Activated naive CD8-positive, alpha-beta T cell treated with anti-CD3 and anti-CD28 coated beads, Interleukin-2, amount 50 U/mL, for 24 hours (primary cell): ENCODE results near the gene GGA3.
A peak's percentile ranks its signal among the peaks of the same experiment; 100 is the strongest.
"Not testable (repeated sequence)": the region's sequence is repeated elsewhere in the genome, so short reads cannot be mapped to it uniquely, and the experiment has no call there.

Experiments used
- ATAC-seq: fragments of 150-1000 bp; cut with Tn5 transposase; one replicate; pipeline ENCODE4 v1.10.0; 2021
- DNase-seq: peaks from one replicate; pipeline ENCODE4 v3.0.0; 2021
- H3K27ac Mint-ChIP-seq: one replicate; pipeline ENCODE4 v1.8.0; 2021; ENCODE audit warnings: mild to moderate bottlenecking, mixed read lengths
- H3K27me3 Mint-ChIP-seq: one replicate; pipeline ENCODE4 v1.8.0; 2021; ENCODE audit warnings: mixed read lengths
- H3K36me3 Mint-ChIP-seq: one replicate; pipeline ENCODE4 v1.8.0; 2021; ENCODE audit warnings: low read depth, mixed read lengths
- H3K4me1 Mint-ChIP-seq: one replicate; pipeline ENCODE4 v1.8.0; 2021; ENCODE audit warnings: mixed read lengths
- H3K4me3 Mint-ChIP-seq: one replicate; pipeline ENCODE4 v1.8.0; 2021; ENCODE audit warnings: mild to moderate bottlenecking, moderate library complexity, mixed read lengths
- H3K9me3 Mint-ChIP-seq: one replicate; pipeline ENCODE4 v1.8.0; 2021; ENCODE audit warnings: mixed read lengths

Gene GGA3

GRCh38 chr17:75266316-75267152 is 5.1 kb upstream of the GGA3 start:
- H3K4me1 Mint-ChIP-seq, result peaks cover 21% of the 10 kb centered on the region
- no peak overlapping the region for H3K4me3 Mint-ChIP-seq
- no peak for DNase-seq
- H3K9me3 Mint-ChIP-seq, result no peaks in the 10 kb centered on the region
- no peaks in the 10 kb centered on the region for H3K27me3 Mint-ChIP-seq
- peak overlapping the region; percentile 41 for H3K27ac Mint-ChIP-seq
- H3K36me3 Mint-ChIP-seq, result peaks cover 40% of the 10 kb centered on the region
- no peak for ATAC-seq

- no peaks in the 10 kb centered on the region for H3K9me3 Mint-ChIP-seq
- peaks cover 42% of the 10 kb centered on the region for H3K36me3 Mint-ChIP-seq
- H3K4me3 Mint-ChIP-seq, result no peak overlapping the region
- no peaks in the 10 kb centered on the region for H3K27me3 Mint-ChIP-seq
- ATAC-seq, result no peak
- peaks cover 23% of the 10 kb centered on the region for H3K4me1 Mint-ChIP-seq
- H3K27ac Mint-ChIP-seq, result no peak overlapping the region
- DNase-seq, result no peak
Observed at GRCh38 chr17:75265614-75266315, 4.4 kb upstream of the GGA3 start.

- Mint-ChIP-seq H3K27ac (peak overlapping the region; percentile 100), H3K4me1 (peaks cover 37% of the 10 kb centered on the region), H3K4me3 (peak overlapping the region; percentile 98), H3K36me3 (peaks cover 48% of the 10 kb centered on the region), H3K9me3 (no peaks in the 10 kb centered on the region), H3K27me3 (no peaks in the 10 kb centered on the region)
- DNase-seq, result no peak
- no peak for ATAC-seq
Observed at GRCh38 chr17:75263055-75263454, 1.6 kb upstream of the GGA3 start.

DNA sequence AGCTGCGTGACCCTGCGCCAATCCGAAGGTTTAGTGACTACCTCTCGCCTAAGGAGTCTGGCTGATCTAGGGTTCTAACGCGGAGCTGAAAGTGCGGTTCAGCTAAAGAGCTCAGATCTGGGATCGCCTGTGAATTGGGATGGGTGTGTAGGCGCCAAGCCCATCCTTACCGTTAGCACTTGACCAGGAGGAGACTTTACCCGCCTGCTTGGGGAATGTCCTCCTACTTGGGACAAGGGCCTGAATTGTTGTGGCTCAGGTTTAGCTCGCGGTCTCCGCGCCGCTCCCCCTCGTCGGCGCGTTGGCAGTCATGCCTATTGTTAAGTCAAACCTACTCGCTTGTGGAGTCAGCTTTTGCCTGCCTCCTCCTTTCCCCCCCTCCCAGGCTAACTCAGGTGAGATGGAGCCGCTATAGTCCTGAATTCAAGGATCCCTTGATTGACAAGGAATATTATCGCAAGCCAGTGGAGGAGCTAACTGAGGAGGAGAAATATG is 753 bp upstream of the GGA3 start:
- ATAC-seq (no peak), DNase-seq (no peak)
- peak overlapping the region; percentile 100 for H3K27ac Mint-ChIP-seq
- H3K27me3 Mint-ChIP-seq, result no peaks in the 10 kb centered on the region
- peak overlapping the region; percentile 98 for H3K4me3 Mint-ChIP-seq
- H3K36me3 Mint-ChIP-seq, result peaks cover 48% of the 10 kb centered on the region
- H3K9me3 Mint-ChIP-seq, result no peaks in the 10 kb centered on the region
- H3K4me1 Mint-ChIP-seq, result peaks cover 46% of the 10 kb centered on the region

GRCh38 chr17:75260641-75261335 is 618 bp downstream of the GGA3 start:
- no peaks in the 10 kb centered on the region for H3K9me3 Mint-ChIP-seq
- DNase-seq (no peak), ATAC-seq (peak; percentile 83)
- peak overlapping the region; percentile 98 for H3K4me3 Mint-ChIP-seq
- peaks cover 42% of the 10 kb centered on the region for H3K36me3 Mint-ChIP-seq
- H3K4me1 Mint-ChIP-seq, result peaks cover 60% of the 10 kb centered on the region
- no peaks in the 10 kb centered on the region for H3K27me3 Mint-ChIP-seq
- H3K27ac Mint-ChIP-seq, result peak overlapping the region; percentile 100

DNA sequence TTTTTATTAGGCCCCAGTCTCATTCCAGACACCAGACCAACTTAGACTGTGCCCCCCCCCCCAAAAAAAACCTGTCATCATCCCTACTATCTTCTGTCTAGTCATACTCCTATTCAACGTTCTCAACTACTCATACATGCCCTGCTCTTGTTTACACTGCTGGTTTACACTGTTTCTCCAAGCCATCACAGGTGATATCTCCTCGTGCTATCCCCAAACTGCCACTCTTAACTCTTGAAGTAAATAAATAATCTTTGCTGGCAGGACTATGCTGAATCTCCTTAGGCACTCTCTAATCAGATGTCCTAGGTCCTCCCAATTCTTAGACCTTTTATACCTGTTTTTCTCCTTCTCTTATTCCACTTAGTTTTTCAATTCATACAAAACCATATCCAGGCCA is 4.2 kb downstream of the GGA3 start:
- H3K27me3 Mint-ChIP-seq, DNase-seq, ATAC-seq, H3K4me3 Mint-ChIP-seq, H3K9me3 Mint-ChIP-seq: not testable (repeated sequence)
- H3K36me3 Mint-ChIP-seq, result peaks cover 15% of the 10 kb centered on the region
- H3K4me1 Mint-ChIP-seq, result peaks cover 72% of the 10 kb centered on the region
- H3K27ac Mint-ChIP-seq, result peak overlapping the region; percentile 30

- ATAC-seq, DNase-seq, H3K27me3 Mint-ChIP-seq, H3K9me3 Mint-ChIP-seq: not testable (repeated sequence)
- peaks cover 13% of the 10 kb centered on the region for H3K36me3 Mint-ChIP-seq
- peaks cover 82% of the 10 kb centered on the region for H3K4me1 Mint-ChIP-seq
- peak overlapping the region; percentile 62 for H3K27ac Mint-ChIP-seq
- peak overlapping the region; percentile 30 for H3K4me3 Mint-ChIP-seq
Observed at GRCh38 chr17:75255954-75256698, 5.3 kb downstream of the GGA3 start.

DNA sequence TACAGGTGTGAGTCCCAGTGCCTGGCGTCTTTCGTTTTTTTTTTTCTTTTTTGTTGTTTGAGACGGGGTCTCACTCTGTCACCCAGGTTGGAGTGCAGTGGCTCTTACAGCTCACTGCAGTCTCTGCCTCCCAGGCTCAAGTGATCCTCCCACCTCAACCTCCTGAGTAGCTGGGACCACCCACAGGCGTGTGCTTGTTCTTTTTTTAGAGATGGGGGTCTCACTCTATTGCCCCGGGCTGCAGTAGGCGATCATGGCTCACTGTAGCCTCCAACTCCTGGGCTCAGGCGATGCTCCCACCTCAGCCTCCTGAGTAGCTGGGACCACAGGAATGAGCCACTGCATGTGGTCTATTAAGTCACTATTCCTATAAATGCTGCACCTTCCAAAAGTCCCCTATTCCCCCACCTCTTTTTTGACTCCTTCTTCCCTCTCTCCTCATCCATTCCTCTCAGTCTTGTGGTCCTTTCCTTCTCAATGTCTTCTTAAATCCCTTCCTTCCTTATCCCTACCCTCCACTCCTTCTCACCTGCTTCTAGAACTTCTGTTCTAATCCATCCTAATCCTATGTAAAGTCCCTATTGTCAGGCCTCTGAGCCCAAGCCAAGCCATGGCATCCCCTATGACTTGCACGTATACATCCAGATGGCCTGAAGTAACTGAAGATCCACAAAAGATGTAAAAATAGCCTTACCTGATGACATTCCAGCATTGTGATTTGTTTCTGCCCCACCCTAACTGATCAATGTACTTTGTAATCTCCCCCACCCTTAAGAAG is 9.2 kb downstream of the GGA3 start:
- H3K36me3 Mint-ChIP-seq, result peaks cover 9% of the 10 kb centered on the region
- no peak overlapping the region for H3K4me3 Mint-ChIP-seq
- H3K27ac Mint-ChIP-seq, result peak overlapping the region; percentile 97
- ATAC-seq, result no peak
- no peaks in the 10 kb centered on the region for H3K9me3 Mint-ChIP-seq
- DNase-seq, result no peak
- H3K4me1 Mint-ChIP-seq, result peaks cover 82% of the 10 kb centered on the region
- H3K27me3 Mint-ChIP-seq, result no peaks in the 10 kb centered on the region

DNA sequence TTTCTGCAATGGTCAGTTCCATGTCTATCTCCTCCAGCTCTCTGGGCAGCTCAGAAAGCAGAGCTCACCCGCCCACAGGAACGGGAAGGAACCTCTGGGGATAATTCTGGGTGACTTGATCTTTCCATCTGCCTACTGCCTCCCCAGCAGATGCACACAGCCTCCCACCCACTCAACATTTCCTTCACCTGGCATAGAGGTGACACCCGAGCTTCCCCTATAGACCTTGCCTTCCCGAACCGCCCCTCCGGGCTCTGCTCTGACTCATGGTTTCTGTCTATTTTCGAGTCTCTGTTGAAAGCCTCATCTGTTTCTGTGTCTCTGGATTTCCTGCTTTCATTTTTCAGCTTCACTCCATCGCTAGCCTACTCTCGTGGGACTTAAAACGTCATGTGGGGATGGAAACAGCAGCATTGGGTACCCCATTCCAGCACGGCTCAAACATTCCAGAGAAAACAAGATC is 11.4 kb downstream of the GGA3 start:
- Mint-ChIP-seq H3K9me3 (no peaks in the 10 kb centered on the region), H3K27ac (peak overlapping the region; percentile 97), H3K4me1 (peaks cover 76% of the 10 kb centered on the region), H3K27me3 (no peaks in the 10 kb centered on the region), H3K36me3 (peaks cover 23% of the 10 kb centered on the region), H3K4me3 (peak overlapping the region; percentile 76)
- DNase-seq (peak; percentile 79), ATAC-seq (peak; percentile 99)

GRCh38 chr17:75249564-75249963 is 11.8 kb downstream of the GGA3 start:
- ATAC-seq (no peak), DNase-seq (no peak)
- Mint-ChIP-seq H3K9me3 (no peaks in the 10 kb centered on the region), H3K4me1 (peaks cover 81% of the 10 kb centered on the region), H3K27ac (peak overlapping the region; percentile 97), H3K36me3 (peaks cover 24% of the 10 kb centered on the region), H3K27me3 (no peaks in the 10 kb centered on the region), H3K4me3 (peak overlapping the region; percentile 76)

DNA sequence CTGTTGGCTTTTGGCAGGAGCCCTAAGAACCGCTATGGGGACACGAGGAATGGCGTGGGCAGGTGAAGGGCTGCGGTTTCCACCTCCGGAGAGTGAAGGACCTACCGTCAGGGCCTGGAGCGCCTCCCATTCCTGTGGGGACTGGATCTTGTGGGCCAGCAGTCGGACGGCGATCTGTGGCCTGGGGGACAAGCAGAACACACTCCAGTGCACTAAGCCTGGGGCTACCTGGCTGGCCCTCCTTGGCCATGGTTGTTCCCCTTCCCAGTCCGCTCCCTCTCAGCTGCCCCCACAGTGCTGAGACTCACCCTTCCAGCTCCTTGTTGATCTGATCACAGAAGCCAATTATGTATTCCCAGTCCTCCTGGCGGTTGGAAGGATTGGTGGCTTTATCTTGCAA is 15.0 kb downstream of the GGA3 start:
- peak overlapping the region; percentile 27 for H3K27ac Mint-ChIP-seq
- ATAC-seq (no peak), DNase-seq (no peak)
- no peaks in the 10 kb centered on the region for H3K9me3 Mint-ChIP-seq
- no peak overlapping the region for H3K4me3 Mint-ChIP-seq
- H3K27me3 Mint-ChIP-seq, result no peaks in the 10 kb centered on the region
- H3K4me1 Mint-ChIP-seq, result peaks cover 86% of the 10 kb centered on the region
- H3K36me3 Mint-ChIP-seq, result peaks cover 46% of the 10 kb centered on the region

GRCh38 chr17:75245011-75245410 is 16.4 kb downstream of the GGA3 start:
- Mint-ChIP-seq H3K4me3 (no peak overlapping the region), H3K27me3 (no peaks in the 10 kb centered on the region), H3K27ac (no peak overlapping the region), H3K36me3 (peaks cover 55% of the 10 kb centered on the region), H3K4me1 (peaks cover 81% of the 10 kb centered on the region), H3K9me3 (no peaks in the 10 kb centered on the region)
- DNase-seq, result no peak
- no peak for ATAC-seq

GRCh38 chr17:75244133-75244866 is 17.1 kb downstream of the GGA3 start:
- peaks cover 74% of the 10 kb centered on the region for H3K4me1 Mint-ChIP-seq
- H3K4me3 Mint-ChIP-seq, result no peak overlapping the region
- ATAC-seq (no peak), DNase-seq (no peak)
- H3K36me3 Mint-ChIP-seq, result peaks cover 55% of the 10 kb centered on the region
- no peaks in the 10 kb centered on the region for H3K9me3 Mint-ChIP-seq
- no peaks in the 10 kb centered on the region for H3K27me3 Mint-ChIP-seq
- H3K27ac Mint-ChIP-seq, result peak overlapping the region; percentile 68
